ENCODE data around the gene TRAPPC6A.
A peak's percentile ranks its signal among the peaks of the same experiment; 100 is the strongest.

The TRAPPC6A gene

DNA sequence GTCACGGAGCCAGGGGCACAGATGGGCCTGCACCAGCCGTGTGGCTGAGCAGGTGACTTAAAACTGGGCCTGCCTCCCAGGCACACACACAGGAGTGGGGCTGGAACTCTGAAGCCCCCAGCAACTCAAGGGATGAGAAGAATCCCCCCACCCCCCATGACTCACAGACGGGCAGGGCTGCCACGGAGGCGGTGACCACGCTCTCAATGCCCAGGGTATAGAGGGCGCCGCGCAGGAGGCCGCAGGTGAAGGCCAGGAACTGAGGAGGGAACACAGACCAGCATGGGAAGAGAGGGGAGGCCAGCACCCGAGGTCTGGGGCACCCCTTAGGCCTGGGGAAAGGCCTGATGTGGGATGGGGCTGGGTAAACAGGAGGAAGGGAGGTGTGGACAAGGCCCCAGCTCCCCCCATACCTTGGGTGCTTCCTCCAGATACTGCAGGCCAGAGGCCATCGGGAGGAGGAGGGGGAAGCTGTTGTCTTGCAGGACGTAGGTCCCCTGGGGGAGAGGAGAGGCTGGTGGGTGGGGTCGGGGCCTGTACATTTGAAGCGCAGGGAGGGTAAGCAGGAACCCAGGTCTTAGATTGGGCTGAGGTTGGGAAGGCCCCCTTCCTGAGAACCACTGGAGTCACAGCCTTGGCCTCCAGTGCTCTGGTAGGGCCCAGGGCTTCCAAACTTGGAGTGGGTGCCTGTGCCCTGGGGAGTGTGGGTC is 14.1 kb downstream of the TRAPPC6A start:
- DNase-seq (ENCODE audit: low read depth in 3 of 3), result no peak

DNA sequence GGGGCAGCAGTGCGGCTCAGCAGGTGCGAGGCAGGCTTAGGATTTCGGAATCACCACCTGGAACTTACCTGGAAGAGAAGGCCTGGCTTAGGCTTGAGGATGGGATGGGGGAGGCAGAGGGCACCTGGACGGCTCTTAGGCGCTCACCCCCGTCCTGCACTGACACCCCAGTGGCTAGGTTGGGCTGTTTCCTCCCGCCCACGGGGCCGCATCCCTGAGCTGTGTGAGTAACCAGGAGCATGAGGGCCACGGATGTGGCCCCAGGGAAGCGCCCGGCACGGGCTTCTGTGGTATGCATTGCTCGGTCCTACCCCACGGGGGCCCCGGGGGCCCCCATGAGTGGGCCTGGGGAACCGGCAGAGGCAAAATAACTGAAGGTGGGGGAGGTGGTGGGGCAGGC is 14.9 kb downstream of the TRAPPC6A start:
- DNase-seq (ENCODE audit: low read depth in 3 of 3), result no peak

DNA sequence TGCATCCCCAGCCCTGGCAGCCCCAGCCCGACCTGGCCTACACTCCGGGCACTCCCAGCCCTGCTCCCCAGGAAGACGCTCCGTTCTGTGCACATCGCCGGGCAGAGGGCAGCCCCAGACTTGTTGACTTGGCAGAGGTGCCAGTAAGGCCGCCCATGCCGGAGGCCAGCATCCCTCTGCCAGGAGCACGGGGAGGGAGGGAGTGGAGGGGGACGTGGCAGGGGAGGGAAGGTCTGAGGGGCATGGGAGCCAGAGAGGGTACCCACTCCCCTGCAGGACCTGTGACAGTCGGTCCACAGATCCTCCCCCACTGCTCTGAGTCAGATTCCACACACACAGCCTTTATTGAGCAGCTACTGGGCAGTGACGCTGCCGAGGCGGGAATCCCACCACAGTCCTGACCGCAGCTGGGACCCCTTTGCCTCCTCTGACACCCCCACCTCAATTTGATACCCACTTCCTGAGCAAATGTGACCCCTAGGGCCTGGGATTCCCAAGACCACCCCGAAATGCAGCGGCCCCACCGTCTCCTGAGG is 15.4 kb downstream of the TRAPPC6A start:
- DNase-seq (ENCODE audit: low read depth in 3 of 3), result no peak

DNA sequence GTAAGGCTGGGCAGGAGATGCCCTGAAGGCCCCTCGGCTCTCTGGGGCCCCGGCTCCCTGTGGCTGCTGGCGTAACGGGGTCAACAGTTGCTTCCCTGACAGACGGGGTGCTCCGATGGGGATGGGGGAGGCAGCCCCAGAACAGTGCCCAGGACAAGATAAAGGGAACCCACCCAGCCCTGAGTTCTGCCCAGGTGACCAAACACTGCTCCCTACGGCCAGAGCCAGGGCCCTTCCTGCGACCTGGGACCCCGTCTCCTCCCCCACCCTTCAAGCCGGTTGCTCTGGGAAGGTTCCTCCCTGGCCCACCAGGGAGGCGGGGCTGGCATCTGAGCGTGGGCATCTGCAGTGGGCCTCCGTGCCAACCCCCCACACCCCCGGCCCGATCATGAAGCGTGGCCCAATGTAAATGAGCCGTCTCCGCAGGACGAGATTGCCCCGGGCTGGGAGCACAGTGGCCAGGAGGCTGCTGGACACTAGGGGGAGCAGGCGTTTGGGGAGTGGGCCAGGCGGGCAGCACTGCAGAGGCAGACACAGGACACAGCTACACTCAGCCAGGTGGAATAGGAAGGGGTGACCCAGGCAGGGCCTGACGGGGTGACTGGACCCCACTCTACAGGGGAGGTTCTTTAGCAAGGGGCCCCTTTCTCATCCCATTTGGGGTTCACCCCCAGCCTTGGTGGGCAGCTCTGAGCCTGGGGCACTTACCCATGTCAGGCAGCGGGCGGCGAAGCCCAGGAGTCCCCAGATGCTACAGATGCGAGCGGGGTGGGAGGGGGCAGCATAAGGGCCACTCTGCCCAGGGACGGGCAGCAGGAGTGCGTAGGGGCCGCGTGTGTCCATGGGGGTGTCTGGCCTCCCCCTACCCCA is 16.1 kb downstream of the TRAPPC6A start:
- DNase-seq (ENCODE audit: low read depth in 3 of 3), result no peak

DNA sequence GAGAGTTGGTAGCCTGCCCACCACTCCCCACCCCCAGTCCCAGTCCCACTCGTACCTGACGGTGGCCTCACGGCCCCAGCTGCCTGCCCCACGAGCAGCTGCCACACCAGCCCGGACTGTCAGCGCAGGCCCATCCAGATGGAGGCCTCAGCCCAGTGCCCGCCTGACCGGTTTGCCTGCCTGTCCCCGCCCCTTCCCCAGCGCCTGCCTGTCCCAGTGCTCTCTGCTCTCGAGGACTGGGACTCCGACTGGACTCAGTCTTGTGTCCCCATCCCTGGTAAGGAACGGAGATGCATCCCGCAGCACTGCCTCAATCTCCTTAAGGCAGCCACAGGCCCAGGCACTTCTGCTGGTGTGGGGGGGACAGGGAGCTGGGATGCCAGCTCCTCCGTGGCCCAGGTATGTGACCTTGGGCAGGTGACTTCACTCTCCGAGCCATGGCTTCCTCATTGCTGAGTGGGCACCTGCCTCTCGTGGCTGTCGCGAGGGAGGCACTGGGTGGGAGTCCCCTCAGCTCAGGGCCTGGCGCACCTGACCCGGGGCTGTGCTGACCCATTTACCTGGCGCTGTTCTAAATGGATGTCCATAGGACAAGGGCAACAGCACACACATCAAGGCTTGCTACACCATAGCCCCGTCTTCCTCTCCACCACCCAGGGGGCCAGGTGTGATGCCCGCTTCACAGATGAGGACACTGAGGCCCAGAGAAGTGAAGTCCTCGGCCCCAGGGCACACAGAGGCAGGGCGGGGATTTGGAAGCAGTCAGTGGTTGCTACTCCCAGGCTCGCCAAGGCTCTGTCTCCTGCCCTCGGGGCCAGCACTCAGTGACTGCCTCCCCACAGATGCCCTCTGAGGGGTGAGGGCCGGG is 16.9 kb downstream of the TRAPPC6A start, which contains the start of gene NKPD1:
NKPD1 (minus strand) TSS at position 113 of the 868 bp plus-strand sequence. CDS start 832 bp downstream, outside the sequence.
- no peak for DNase-seq (ENCODE audit: low read depth in 3 of 3)

DNA sequence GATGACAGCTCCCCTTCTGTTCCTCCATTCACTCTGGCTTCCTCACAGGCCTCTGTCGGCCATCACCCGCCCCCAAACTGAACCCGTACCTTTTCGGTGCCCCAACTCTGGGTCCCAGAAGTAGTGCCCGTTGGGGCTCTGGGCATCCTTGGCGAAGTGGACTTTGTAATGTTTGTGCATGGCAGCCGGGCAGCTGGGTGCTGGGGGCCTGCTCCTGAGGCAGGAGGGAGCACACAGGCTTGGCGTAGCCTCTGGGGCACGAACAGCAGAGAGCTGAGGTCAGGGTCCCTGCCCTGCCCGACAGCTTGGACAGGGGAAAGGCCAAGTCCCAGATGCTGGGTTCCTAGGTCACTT is 18.1 kb downstream of the TRAPPC6A start:
- no peak for DNase-seq (ENCODE audit: low read depth in 3 of 3)

DNA sequence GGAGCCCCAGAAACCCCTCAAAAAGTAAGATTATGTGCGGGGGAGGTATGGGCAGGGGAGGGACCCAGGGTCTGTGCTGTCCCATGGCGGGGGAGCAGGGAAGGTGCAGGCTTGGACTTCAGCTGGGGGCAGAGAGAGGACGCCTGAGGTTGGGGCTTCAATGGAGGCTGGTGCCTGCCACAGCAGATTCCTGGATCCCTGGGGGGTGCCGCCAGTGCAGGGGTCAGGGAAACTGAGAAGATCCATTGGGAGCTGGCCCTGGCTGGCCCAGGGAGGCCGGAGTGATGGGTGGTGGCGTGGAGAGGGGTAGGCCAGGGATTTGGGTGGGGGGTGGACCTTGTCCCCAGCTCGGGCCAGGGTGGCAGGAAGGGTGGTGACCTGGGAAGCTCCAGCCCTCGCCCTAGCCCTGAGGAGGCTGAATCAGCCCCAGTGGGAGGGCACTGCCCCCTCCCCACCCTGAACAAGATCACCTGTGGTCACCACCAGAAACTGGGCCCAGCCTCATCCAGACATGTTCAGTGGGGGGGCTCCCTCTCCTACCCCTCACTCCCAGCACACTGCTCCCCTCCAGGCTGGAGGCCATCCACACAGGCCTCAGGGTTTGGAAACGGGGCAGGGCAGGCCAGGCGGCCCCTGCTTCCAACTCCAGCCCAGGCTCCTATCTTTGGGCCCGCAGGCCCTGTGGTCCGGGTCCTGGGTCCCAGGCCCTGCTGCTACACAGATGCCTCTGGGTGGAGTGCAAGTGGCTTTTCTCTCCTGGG is 18.6 kb downstream of the TRAPPC6A start:
- DNase-seq (ENCODE audit: low read depth in 3 of 3), result no peak

DNA sequence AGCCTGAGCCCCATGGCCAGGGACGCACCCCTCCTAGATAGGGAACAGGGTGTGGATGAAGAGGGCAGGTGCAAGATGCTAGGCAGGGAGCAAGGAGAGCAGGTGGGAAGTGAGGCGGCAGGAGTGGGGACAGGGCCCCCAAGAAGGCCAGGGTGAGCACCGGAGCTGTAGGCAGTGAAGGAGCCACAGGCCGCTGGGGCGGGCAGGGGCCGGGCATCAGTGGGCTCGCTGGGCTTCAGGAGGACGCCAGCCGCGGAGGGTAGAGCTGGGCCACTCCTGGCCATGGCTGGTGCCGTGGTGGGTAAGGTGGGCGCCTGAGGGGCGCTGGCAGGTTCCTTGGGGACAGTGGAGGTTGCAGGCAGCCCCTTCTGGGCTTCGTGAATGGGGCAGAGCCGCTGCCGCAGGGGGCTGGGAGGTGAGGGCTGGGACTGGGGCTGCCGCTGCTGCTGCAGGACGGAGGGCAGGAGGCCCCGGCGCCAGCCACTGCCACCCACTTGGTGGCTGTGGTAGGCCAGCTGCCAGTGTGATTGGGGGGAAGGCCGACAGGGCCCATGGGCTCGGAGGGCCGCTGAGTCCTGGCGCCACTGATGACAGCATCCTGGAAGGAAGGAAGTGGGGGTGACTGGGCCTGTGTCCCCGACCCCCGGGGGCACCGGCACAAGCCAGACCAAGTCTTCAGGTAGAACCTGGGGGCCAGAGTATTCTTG is 19.4 kb downstream of the TRAPPC6A start:
- DNase-seq (ENCODE audit: low read depth in 3 of 3), result no peak

DNA sequence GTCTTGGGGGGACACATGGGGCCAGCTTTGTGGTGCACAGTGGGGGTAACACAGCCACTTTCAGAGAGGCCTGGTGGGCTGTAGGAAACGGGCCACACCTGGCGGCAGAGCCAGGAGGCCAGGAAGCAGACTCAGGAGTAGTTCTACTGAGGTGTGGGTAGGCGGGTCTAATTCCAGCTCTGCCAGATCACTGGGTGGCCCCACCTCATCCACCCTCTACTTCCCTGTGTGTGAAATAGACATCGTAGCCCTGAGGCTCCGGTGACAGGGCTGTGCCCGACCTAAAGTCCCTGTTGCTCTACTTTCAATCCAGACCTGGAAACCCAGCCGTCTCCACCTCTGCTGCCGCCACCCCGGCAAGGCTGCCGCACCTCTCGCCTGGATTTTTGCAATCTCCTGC is 21.3 kb downstream of the TRAPPC6A start:
- DNase-seq (ENCODE audit: low read depth in 3 of 3), result no peak

DNA sequence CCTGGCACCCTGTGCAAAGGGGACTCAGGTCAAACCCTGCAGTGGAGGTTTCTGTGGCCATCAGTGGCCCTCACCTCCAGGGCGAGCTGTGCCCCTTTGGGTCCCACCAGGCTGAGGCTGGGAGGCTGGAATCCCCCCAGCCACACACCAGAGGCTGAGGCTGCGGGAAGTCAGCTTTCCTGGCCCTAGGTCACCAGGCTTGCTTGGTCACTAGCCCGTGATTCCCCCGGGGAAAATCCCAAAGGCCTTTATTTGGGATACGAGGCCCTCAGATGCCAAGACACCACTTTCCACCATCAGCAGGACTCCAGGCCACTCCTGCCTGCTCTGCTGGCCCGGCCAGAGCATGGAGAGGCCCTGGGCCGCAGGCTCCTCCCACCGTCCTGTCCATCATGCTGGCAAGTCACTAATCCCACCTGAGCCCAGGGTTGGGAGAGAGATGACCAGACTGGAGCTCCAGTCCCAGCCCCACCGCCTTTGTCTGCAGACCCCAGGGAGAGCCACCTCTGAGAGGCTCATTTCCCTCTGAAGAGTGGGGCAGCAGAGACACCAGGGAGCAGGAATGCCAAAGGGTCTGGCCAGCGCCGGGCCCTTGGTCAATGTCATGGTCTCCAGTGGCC is 21.9 kb downstream of the TRAPPC6A start:
- DNase-seq (ENCODE audit: low read depth in 3 of 3), result no peak

DNA sequence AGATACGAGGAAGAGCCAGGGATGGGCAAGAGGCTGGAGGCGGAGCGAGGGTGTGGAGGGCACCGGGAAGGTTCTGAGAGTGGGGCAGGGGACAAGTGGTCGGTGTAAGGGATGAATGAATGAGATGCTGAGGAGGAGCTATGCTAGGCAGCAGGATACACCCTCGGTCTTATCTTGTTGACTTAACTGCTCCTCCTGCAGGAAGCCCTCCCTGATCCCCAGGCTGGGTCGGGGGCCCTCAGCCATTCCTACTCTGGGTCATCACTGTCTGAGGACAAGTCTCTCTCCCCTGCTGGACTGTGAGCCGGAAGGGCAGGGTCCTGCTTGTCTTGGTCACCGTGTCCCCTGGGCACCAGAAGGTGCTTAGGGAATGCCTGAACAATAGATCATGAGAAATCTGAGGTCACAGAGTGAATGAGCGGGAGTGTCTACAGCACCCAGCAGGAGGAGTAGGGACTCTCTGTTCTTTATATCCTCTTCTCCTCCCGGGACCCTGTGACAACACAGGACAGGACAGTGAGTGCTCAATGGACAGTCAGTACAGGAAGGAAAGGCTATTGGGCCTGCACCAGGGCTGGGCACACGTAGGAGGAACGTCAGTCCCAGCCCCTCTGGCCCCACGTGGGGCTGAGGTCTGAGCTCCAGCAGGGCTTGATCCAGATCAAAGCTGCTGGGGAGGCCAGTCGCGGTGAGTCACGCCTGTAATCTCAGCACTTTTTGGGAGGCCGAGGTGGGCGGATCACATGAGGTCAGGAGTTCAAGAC is 23.8 kb downstream of the TRAPPC6A start:
- DNase-seq (ENCODE audit: low read depth in 3 of 3), result no peak

DNA sequence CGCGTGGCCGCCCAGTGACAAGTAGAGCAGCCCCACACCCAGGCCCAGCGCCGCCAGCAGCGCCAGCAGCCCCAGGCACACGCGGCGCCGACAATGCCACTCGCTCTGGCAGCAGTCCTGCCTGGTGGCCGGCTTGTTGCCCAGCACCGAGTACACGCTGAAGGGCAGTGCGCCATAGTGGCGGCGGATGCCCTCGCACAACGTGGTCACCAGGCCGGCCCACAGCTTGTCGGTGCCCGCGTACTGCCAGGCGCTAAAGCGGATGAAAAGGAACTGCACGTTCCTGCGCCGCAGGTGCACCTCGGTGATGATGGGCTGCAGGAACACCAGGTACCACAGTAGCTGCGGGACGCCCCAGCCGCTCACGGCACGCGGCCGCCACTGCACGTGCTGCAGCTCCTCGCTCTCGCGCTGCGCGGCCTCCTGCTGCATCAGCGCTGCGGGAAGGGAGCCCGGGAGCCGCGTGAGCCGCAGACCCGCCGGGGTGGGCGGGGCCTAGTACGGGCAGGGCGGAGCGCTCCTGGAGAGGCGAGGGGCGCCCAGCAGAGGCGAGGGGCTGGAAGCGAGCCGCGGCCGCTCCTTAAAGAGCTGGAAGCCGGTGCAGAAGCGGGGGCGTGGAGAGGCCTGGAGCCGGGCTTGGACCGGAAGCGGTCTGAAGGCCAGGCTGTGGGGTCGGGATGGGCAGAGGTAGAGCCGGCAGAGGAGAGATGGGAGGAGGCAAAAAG is 24.5 kb downstream of the TRAPPC6A start:
- DNase-seq (ENCODE audit: low read depth in 3 of 3), result peak in 2 of 3 experiments; percentile 12 to 36

DNA sequence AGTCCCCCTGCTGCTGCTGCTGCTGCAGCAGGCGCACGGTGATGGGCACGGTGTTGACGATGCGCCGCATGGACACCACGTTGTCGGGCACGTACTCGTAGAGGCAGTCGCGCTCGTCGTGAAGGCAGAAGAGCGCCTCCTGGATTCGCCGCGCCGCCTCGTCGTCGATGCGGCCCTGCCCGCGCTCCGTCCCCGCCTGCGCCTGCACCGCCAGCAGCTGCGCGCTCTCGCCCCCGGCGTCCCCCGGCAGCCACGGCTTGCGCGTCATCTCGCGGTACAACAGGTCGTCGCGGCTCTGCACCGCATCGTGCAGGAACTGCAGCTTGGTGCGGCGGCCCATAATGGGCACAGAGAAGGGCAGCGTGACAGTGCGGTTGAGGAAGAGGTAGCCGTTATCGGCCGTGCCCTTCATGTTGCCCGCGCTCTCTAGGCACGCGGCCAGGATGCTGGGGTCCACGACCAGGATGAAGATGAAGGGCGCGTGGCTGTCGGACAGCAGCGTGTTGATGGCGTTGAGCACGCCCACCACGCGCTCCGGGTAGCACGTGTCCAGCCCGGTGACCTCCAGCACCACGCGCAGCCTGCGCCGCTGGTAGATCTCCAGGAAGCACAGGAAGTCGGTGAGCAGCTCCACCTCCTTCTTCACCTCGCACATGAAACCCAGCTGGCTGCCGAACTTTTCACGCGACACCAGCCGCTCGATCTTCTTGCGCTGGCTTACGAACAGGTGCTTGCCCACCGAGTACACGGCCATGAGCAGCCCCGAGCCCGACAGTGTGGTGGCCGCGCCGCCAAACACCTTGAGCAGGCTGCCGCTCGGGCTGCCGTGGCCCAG is 25.3 kb downstream of the TRAPPC6A start:
- DNase-seq (ENCODE audit: low read depth in 3 of 3), result peak; percentile 21 to 34 (median 23)

DNA sequence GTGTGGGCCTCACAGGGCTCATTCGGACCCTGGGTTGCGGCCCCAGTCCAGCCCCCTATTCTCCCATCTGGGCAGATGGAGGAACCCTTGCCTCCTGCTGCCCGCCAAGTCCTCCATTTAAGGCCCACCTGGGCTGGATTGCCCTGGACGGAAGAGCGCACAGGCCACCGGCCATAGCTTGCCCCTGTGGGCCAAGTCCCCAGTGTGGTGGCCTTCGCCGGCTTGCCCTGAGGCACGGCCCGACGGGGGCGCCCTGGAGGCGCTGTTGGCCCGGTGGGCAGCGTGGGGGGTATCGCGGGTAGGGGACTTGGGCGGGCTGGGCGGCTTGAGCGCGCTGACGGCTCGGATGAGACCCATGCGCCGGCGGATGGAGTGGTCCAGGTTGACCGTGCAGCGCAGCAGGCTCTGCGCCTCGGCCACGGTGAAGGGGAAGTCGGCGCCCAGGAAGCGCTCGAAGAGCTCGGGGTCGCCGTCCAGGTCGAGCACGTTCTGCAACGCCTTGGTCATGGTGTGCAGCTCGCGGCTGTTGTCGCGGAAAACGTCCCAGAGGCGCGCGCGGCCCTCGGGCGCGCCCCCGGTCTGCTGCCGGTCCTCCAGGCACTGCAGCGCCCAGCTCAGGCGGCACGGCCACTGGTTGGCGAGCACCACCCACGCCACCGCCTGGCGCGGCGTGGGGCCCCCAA is 26.1 kb downstream of the TRAPPC6A start:
- DNase-seq (ENCODE audit: low read depth in 3 of 3), result no peak

DNA sequence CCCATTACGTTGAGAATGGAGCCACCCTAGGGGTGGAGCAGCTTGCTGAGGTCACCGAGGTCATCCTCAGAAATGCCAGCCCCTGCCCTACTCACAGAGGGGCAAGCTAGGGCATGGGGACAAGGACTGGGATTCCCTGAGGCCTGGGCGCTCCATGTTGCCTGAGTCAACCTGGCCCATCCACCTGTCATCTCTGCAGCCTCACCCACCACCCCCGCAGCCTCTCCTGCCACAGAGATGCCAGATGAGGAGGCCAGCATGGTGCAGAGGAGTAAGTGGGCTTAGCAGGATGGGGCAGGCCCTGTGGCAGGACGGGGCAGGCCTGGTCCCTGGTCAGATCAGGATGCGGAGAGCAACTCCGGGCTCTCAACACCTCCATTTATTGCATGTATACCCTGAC is 26.7 kb downstream of the TRAPPC6A start:
- DNase-seq (ENCODE audit: low read depth in 3 of 3), result no peak

DNA sequence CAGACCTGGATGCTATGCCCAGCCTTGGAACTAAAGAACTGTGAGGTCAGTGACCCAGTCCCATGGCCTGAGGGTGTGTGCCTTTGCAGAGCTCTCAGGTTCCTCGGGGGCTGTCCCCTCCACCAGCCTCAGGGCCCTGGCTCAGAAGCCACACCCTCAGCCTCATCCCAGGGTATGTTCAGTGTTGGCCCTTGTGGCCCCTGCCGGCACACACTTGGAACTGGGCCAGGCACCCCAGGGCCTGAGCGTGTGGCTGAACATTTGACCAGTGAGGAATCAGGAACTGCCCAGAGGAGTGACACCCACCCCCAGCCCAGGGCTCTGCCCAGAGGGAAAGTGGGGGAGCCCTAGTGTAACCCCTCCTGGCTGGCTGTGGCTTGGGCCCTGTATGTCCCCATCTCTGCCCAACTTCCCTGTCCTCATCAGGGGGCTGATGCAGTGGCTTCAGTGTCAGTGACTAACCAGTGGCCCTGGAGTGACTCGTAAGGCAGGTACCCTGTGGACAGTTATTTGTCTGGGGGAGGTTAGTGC is 27.2 kb downstream of the TRAPPC6A start:
- no peak for DNase-seq (ENCODE audit: low read depth in 3 of 3)

DNA sequence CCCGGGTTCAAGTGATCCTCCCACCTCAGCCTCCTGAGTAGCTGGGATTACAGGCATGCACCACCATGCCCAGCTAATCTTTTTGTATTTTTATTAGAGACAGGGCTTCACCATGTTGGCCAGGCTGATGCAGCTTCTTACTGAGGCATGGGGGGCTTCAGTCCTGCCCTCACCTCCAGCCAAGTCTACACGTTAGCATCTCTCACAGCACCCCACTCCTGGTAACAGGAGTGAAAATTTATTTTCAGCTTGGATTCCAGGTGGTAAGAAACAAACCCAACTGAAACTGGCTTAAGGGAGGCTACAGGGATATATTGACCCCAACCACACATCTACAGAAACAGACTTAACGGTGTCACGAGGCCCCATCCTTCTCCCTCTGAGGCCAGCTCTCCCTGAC is 27.9 kb downstream of the TRAPPC6A start:
- DNase-seq (ENCODE audit: low read depth in 3 of 3), result no peak
